GM13976 (cell line): ENCODE measurements around the gene PRIMPOL.
A peak's percentile ranks its signal among the peaks of the same experiment; 100 is the strongest.

ENCODE experiments used
- DNase-seq: peaks from one replicate; pipeline ENCODE4 v3.0.0; 2012; ENCODE audit warnings: low spot score
- in situ Hi-C: fragments of 300-500 bp; cut with MboI; formaldehyde crosslinking; loops from one replicate; pipeline ENCODE4 v1.12.0; 2022; ENCODE audit warnings: low sequenced_read_pairs, mixed read lengths, inconsistent platforms; ENCODE audit not compliant: unreplicated experiment
- TF ChIP-seq, protein P1 (sequence below): IDR thresholded peaks from 2 replicates; pipeline ENCODE4 v1.5.1; 2012; ENCODE audit warnings: borderline replicate concordance, mild to moderate bottlenecking; ENCODE audit not compliant: insufficient read depth; ENCODE audit errors: extremely low read depth, missing control alignments, control extremely low read depth

The PRIMPOL gene

GRCh38 chr4:184643731-184644130 is 5.8 kb upstream of the PRIMPOL start:
- DNase-seq = no peak
- TF ChIP-seq, protein P1, sequence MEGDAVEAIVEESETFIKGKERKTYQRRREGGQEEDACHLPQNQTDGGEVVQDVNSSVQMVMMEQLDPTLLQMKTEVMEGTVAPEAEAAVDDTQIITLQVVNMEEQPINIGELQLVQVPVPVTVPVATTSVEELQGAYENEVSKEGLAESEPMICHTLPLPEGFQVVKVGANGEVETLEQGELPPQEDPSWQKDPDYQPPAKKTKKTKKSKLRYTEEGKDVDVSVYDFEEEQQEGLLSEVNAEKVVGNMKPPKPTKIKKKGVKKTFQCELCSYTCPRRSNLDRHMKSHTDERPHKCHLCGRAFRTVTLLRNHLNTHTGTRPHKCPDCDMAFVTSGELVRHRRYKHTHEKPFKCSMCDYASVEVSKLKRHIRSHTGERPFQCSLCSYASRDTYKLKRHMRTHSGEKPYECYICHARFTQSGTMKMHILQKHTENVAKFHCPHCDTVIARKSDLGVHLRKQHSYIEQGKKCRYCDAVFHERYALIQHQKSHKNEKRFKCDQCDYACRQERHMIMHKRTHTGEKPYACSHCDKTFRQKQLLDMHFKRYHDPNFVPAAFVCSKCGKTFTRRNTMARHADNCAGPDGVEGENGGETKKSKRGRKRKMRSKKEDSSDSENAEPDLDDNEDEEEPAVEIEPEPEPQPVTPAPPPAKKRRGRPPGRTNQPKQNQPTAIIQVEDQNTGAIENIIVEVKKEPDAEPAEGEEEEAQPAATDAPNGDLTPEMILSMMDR = no peak
- in situ Hi-C loops = loop anchor here (10.0 kb wide), 1 partner anchor 379 kb away; no protein-coding TSS in a partner anchor

- in situ Hi-C loops = loop anchor here (10.0 kb wide), 1 partner anchor 380 kb away; no protein-coding TSS in a partner anchor
- no peak for DNase-seq
- TF ChIP-seq, protein P1 = no peak
Measured at GRCh38 chr4:184644553-184645307, 4.8 kb upstream of the PRIMPOL start.

GRCh38 chr4:184645904-184646610 is 3.5 kb upstream of the PRIMPOL start:
- no peak for DNase-seq
- in situ Hi-C loops = loop anchor here (10.0 kb wide), 1 partner anchor 381 kb away; no protein-coding TSS in a partner anchor

GRCh38 chr4:184647266-184648053 is 2.1 kb upstream of the PRIMPOL start:
- TF ChIP-seq, protein P1 = no peak
- no peak for DNase-seq
- in situ Hi-C loops = loop anchor here (10.0 kb wide), 1 partner anchor 383 kb away; no protein-coding TSS in a partner anchor

More at GRCh38 chr4:184645904-184646610, 3.5 kb upstream of the PRIMPOL start:
- TF ChIP-seq, protein P1 = no peak

DNA sequence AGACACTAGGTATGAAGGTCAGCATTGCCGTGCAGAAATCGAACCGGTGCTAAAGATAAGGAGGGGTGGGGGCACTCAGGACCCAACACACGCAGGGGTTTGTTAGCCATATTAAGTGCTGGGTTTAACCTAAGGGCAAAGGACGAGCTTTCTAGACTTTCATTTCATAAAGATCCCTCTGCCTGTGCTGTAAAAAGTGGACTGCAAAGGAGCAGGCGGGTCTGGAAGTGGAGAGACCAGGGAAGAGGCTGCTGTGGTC is 1.6 kb upstream of the PRIMPOL start:
- in situ Hi-C loops = loop anchor here (10.0 kb wide), 1 partner anchor 383 kb away; no protein-coding TSS in a partner anchor
- DNase-seq = no peak
- TF ChIP-seq, protein P1 = no peak

DNA sequence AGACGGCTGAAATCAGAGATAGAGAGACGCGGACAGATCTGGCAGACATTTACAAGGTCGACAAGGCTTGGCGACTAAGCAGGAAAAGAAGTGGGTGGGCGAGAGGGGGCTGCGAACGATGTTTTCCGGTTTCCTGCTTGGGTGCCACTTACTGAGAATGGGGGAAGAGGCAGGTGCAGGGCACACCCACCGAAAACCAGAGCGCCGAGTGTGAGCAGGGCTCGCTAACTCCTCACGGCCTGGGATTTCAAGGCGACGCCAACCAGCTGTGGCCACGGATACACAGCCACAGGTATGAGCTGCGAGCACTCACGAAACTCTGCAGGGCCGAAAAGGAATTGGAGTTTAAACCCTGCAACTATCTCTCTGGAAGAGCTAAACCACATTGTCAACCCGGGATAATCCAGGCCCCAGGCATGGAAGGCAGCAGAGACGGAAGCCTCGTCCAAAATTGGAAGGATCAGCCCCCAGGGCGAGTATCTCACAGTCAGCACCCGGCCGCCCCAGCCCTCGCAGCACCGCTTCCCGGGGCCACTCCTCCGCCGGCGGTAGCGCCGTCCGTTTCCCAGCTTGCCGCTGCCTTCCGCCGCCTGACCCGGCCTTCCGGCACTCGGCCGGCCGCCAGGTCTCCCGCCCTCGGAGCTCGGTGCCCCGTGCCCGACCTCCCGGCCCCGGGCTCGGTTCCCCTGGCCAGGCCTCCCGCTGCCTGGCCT is 1.1 kb upstream of the PRIMPOL start:
- in situ Hi-C loops = loop anchor here (10.0 kb wide), 1 partner anchor 384 kb away; no protein-coding TSS in a partner anchor
- TF ChIP-seq, protein P1 = no peak
- DNase-seq = peak; percentile 53
